Neuronal stem cell (in vitro differentiated cells): ENCODE data around the gene GABRB2.
"Not testable (repeated sequence)": the region's sequence is repeated elsewhere in the genome, so short reads cannot be mapped to it uniquely, and the experiment has no call there.

Source experiments
- DNase-seq: peaks from one replicate; pipeline ENCODE4 v3.0.0-alpha.2; 2013; ENCODE audit warnings: low spot score
- H2AFZ ChIP-seq: one replicate; pipeline ENCODE4 v1.6.1; 2013; ENCODE audit warnings: mild to moderate bottlenecking, low read length, inconsistent platforms
- H2AK5ac ChIP-seq: 2 replicates; pipeline ENCODE4 v1.6.1; 2013; ENCODE audit warnings: low read depth, mild to moderate bottlenecking, inconsistent platforms, low read length, moderate library complexity, mixed read lengths
- H2BK120ac ChIP-seq: 2 replicates; pipeline ENCODE4 v1.6.1; 2013; ENCODE audit warnings: low read depth, mild to moderate bottlenecking, inconsistent platforms, low read length, moderate library complexity, mixed read lengths
- H2BK12ac ChIP-seq: one replicate; pipeline ENCODE4 v1.6.1; 2013; ENCODE audit warnings: low read length, inconsistent platforms
- H2BK15ac ChIP-seq: 2 replicates; pipeline ENCODE4 v1.6.1; 2013; ENCODE audit warnings: mild to moderate bottlenecking, low read length, inconsistent platforms, mixed read lengths
- H2BK5ac ChIP-seq: one replicate; pipeline ENCODE4 v1.6.1; 2013; ENCODE audit warnings: inconsistent platforms, mild to moderate bottlenecking, low read length, moderate library complexity
- H3K14ac ChIP-seq: one replicate; pipeline ENCODE4 v1.6.1; 2013; ENCODE audit warnings: low read length, inconsistent platforms
- H3K18ac ChIP-seq: 2 replicates; pipeline ENCODE4 v1.6.1; 2013; ENCODE audit warnings: low read length, inconsistent platforms
- H3K23ac ChIP-seq: 2 replicates; pipeline ENCODE4 v1.6.1; 2013; ENCODE audit warnings: low read depth, mild to moderate bottlenecking, mixed read lengths, low read length, inconsistent platforms; ENCODE audit not compliant: poor library complexity
- H3K27ac ChIP-seq: replicated peaks from 3 replicates; pipeline ENCODE4 v1.5.1; 2013; ENCODE audit warnings: low read length, inconsistent platforms
- H3K27me3 ChIP-seq, 3 experiments: 2 replicates each; pipeline ENCODE4 v1.6.1; 2013; ENCODE audit warnings: low read length in 3 of 3, mild to moderate bottlenecking in 2 of 3, inconsistent platforms in 1 of 3, low read depth in 1 of 3, mixed read lengths in 1 of 3, moderate library complexity in 1 of 3; ENCODE audit not compliant: control insufficient read depth in 3 of 3, insufficient read depth in 3 of 3
- H3K36me3 ChIP-seq, 2 donors: replicated peaks in 1 of 2; 2 replicates each; pipeline ENCODE4 v1.6.1; 2013; ENCODE audit warnings: low read length in 2 of 2; ENCODE audit not compliant: control insufficient read depth in 2 of 2, insufficient read depth in 2 of 2
- H3K4ac ChIP-seq: 2 replicates; pipeline ENCODE4 v1.6.1; 2013; ENCODE audit warnings: inconsistent platforms, mild to moderate bottlenecking, low read length, moderate library complexity
- H3K4me1 ChIP-seq, 2 donors: 1 replicate in 1 of 2; 2 replicates in 1 of 2; pipeline ENCODE4 v1.6.1; 2013; ENCODE audit warnings: low read length in 2 of 2, low read depth in 1 of 2; ENCODE audit not compliant: control insufficient read depth in 2 of 2, insufficient read depth in 1 of 2
- H3K4me2 ChIP-seq: one replicate; pipeline ENCODE4 v1.6.1; 2013; ENCODE audit warnings: mild to moderate bottlenecking, low read length, inconsistent platforms; ENCODE audit not compliant: insufficient read depth, poor library complexity, severe bottlenecking
- H3K4me3 ChIP-seq, 2 donors: 2 replicates each; pipeline ENCODE4 v1.5.1; 2013; ENCODE audit warnings: low read length in 2 of 2, mild to moderate bottlenecking in 2 of 2, inconsistent platforms in 1 of 2, moderate library complexity in 1 of 2
- H3K79me1 ChIP-seq: one replicate; pipeline ENCODE4 v1.6.1; 2013; ENCODE audit warnings: low read depth, mild to moderate bottlenecking, inconsistent platforms, low read length, moderate library complexity
- H3K9ac ChIP-seq: one replicate; pipeline ENCODE4 v1.6.1; 2013; ENCODE audit warnings: mild to moderate bottlenecking, low read depth, low read length, inconsistent platforms; ENCODE audit not compliant: poor library complexity
- H3K9me3 ChIP-seq, 2 donors: replicated peaks in 1 of 2; 2 replicates each; pipeline versions ENCODE3 to v1.6.1; 2013; ENCODE audit warnings: low read length in 2 of 2, mild to moderate bottlenecking in 2 of 2, inconsistent platforms in 1 of 2, low read depth in 1 of 2, mixed read lengths in 1 of 2, moderate library complexity in 1 of 2; ENCODE audit not compliant: control insufficient read depth in 2 of 2, insufficient read depth in 1 of 2
- H4K8ac ChIP-seq: one replicate; pipeline ENCODE4 v1.6.1; 2013; ENCODE audit warnings: low read depth, mild to moderate bottlenecking, inconsistent platforms, low read length, moderate library complexity
- H4K91ac ChIP-seq: one replicate; pipeline ENCODE4 v1.6.1; 2013; ENCODE audit warnings: low read length, low read depth, mild to moderate bottlenecking, inconsistent platforms; ENCODE audit not compliant: poor library complexity
- WGBS, 2 donors: extraction: QIAGEN DNeasy Blood & Tissue Kit; methylation state at CpG; one replicate each; pipeline ENCODE4 v1.1.7; 2013; ENCODE audit warnings: missing lambda C conversion rate in 2 of 2, mixed read lengths in 1 of 2; ENCODE audit not compliant: insufficient read length in 2 of 2, insufficient replicate concordance in 1 of 2; ENCODE audit errors: extremely low coverage in 2 of 2; 5-methylcytosine and 5-hydroxymethylcytosine counted together

The GABRB2 gene

DNA sequence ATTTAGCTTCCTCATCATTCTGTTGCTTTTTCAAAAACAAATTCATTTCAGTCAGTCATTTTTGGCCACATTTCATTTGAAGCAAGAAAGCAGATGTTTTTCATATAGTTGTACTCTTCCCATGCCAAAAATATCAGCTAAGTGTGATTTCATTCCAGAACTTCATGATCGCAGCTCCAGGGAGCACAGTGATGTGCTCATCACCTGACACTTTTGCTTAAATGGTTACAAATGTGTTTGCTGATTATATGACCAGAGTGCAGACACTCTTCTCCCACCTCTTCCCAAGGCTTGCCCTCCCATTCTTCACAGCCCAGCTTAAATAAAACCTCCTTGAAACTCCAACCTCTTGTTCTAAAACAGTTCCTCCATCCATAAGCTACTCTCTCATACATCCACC is 32.6 kb downstream of the GABRB2 start:
- Histone ChIP-seq H3K18ac (no peak overlapping the region), H2BK120ac (no peak overlapping the region), H3K4me1 (no peaks in the 10 kb centered on the region), H3K4ac (no peak overlapping the region), H2AK5ac (no peak overlapping the region), H3K4me3 (no peak overlapping the region), H2BK12ac (no peak overlapping the region), H2BK5ac (no peak overlapping the region), H4K8ac (no peak overlapping the region), H3K23ac (no peak overlapping the region), H3K27ac (no peak overlapping the region), H3K9me3 (no peaks in the 10 kb centered on the region), H3K14ac (no peak overlapping the region), H3K27me3 (no peaks in the 10 kb centered on the region), H3K36me3 (no peaks in the 10 kb centered on the region), H3K9ac (no peak overlapping the region), H3K79me1 (no peaks in the 10 kb centered on the region), H4K91ac (no peak overlapping the region), H2AFZ (no peak overlapping the region), H2BK15ac (no peak overlapping the region), H3K4me2 (no peak overlapping the region)
- WGBS, 2 donors = no CpG with 5 or more reads among the region's 1 CpG
- no peak for DNase-seq

GRCh38 chr5:161507591-161507990 is 38.9 kb downstream of the GABRB2 start:
- no peaks in the 10 kb centered on the region for H3K4me1 ChIP-seq
- no peak overlapping the region for H2BK5ac ChIP-seq
- H4K91ac ChIP-seq = no peak overlapping the region
- H3K36me3 ChIP-seq = no peaks in the 10 kb centered on the region
- no peak overlapping the region for H3K4me3 ChIP-seq
- no peak for DNase-seq
- no peak overlapping the region for H4K8ac ChIP-seq
- no CpG with 5 or more reads among the region's 2 CpGs for WGBS, 2 donors
- H3K27ac ChIP-seq = no peak overlapping the region
- no peak overlapping the region for H2AFZ ChIP-seq
- H3K9ac ChIP-seq = no peak overlapping the region
- no peaks in the 10 kb centered on the region for H3K79me1 ChIP-seq
- no peak overlapping the region for H3K14ac ChIP-seq
- no peak overlapping the region for H3K18ac ChIP-seq
- no peaks in the 10 kb centered on the region for H3K9me3 ChIP-seq
- H3K4ac ChIP-seq = no peak overlapping the region
- no peak overlapping the region for H2AK5ac ChIP-seq
- no peaks in the 10 kb centered on the region for H3K27me3 ChIP-seq
- H2BK12ac ChIP-seq = no peak overlapping the region
- no peak overlapping the region for H3K4me2 ChIP-seq
- H2BK120ac ChIP-seq = no peak overlapping the region
- no peak overlapping the region for H3K23ac ChIP-seq
- no peak overlapping the region for H2BK15ac ChIP-seq

DNA sequence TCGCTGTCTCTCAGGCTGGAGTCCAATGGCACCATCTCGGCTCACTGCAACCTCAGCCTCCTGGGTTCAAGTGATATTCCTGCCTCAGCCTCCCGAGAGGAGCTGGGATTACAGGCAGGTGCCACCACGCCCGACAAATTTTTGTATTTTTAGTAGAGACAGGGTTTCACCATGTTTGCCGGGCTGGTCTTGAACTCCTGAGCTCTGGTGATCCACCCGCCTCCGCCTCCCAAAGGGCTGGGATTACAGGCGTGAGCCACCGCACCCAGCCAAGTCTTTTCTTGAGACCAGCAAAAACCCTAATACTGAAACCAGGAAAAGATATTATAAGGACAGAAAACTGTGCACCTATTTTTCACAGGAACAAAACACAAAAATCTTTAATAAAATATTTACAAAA is 41.4 kb downstream of the GABRB2 start:
- H2AFZ ChIP-seq, H4K91ac ChIP-seq, H2AK5ac ChIP-seq, H3K4ac ChIP-seq, H3K23ac ChIP-seq, H3K9me3 ChIP-seq, H3K9ac ChIP-seq, H2BK120ac ChIP-seq, H2BK15ac ChIP-seq, DNase-seq, H2BK12ac ChIP-seq, H3K79me1 ChIP-seq, H3K36me3 ChIP-seq, H4K8ac ChIP-seq, H3K27ac ChIP-seq, H3K27me3 ChIP-seq, H2BK5ac ChIP-seq, H3K4me1 ChIP-seq, H3K18ac ChIP-seq, H3K14ac ChIP-seq, H3K4me3 ChIP-seq, H3K4me2 ChIP-seq: not testable (repeated sequence)
- WGBS, 2 donors = no CpG with 5 or more reads among the region's 10 CpGs

GRCh38 chr5:161498531-161498930 is 48.0 kb downstream of the GABRB2 start:
- Histone ChIP-seq H3K79me1 (no peaks in the 10 kb centered on the region), H2AK5ac (no peak overlapping the region), H3K36me3 (no peaks in the 10 kb centered on the region), H2BK5ac (no peak overlapping the region), H2BK120ac (no peak overlapping the region), H2BK15ac (no peak overlapping the region), H4K91ac (no peak overlapping the region), H3K4me2 (no peak overlapping the region), H3K27ac (no peak overlapping the region), H3K9ac (no peak overlapping the region), H3K23ac (no peak overlapping the region), H3K27me3 (no peaks in the 10 kb centered on the region), H3K4ac (no peak overlapping the region), H2AFZ (no peak overlapping the region), H3K4me3 (no peak overlapping the region), H2BK12ac (no peak overlapping the region), H3K9me3 (peaks cover 2 to 3% of the 10 kb centered on the region in 2 donors), H3K4me1 (no peaks in the 10 kb centered on the region), H3K18ac (no peak overlapping the region), H3K14ac (no peak overlapping the region), H4K8ac (no peak overlapping the region)
- DNase-seq = no peak
- WGBS, 2 donors = no CpG with 5 or more reads among the region's 1 CpG
